Measurements from ENCODE around the gene PAQR5. TPM values are rescaled to one million over a fixed set of nuclear protein-coding genes. Genes with fewer than 3 reads are reported as not detected.

The PAQR5 gene
- total RNA-seq, 1 experiment from 2014 or later, result 3.8 TPM

DNA sequence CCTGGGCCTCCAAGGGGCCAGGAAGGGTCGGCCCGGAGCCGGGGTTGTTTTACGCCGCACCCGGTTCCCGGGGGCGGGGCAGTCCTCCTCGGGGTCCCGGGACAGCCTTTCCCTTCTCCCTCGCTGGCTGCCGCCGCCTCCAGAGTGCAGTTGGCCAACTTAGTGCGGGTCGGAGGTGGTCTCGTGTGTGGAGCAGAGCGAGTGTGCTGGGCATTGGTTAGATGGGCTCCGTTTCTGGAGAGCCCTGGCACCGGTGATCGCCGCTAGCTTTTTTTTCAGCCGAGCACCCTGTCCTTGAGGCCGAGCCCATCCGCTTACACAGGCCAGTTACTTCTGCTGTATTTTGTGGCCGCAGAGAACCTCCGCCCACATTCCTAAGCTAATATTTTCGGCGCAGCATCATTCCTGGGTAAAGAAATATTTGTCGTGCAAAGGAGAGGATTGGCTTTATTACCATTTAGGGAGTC is 116.0 kb downstream of the PAQR5 start:
- Histone ChIP-seq H3K4me3 (ENCODE audit: insufficient read depth, low read depth, low read length) (peak overlapping the region; percentile 65), H3K27me3 (ENCODE audit: control insufficient read depth, insufficient read depth, low read length) (no peaks in the 10 kb centered on the region), H3K36me3 (replicated peaks; ENCODE audit: control insufficient read depth, insufficient read depth, low read length) (peaks cover 16% of the 10 kb centered on the region)
- peak; percentile 84 for DNase-seq

DNA sequence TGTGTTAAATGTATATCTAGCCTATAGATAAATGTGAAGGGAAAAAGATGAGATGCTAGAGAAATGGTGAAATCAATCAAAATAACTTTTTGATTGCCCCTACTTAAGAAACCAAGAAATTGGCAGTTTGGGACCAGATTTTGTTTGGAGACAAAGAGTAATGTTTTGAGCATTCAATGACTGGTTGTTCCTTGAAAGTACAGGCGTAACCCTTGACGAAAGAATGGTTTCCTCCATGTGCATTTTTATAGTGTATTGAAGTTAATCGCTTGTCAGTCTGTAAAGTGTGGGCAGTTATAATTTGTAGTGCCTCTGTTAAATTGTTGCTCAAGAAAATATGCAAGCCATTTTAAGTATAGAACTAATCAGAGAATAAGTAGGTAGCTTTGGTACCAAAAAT is 116.7 kb downstream of the PAQR5 start:
- Histone ChIP-seq H3K4me3 (ENCODE audit: insufficient read depth, low read depth, low read length) (peak overlapping the region; percentile 65), H3K36me3 (replicated peaks; ENCODE audit: control insufficient read depth, insufficient read depth, low read length) (peaks cover 21% of the 10 kb centered on the region), H3K27me3 (ENCODE audit: control insufficient read depth, insufficient read depth, low read length) (no peaks in the 10 kb centered on the region)
- no peak for DNase-seq

DNA sequence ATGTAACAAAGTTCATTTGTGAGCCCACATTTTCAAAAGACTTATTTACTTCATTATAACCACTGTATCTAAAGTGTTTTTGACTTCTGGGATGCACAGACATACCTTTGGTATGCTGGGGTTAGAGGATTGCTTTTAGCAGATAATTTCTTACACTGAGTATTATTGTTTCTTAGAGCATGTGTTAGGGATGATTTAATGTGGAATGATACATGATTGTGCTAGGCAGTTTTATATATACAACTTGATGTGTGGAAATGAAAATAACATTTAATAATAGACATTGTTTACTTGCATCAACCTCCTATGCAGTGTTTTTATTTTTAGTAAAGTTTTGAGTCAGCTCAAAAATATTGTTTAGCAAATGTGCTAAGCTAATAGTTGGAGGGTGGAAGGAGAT is 118.9 kb downstream of the PAQR5 start:
- Histone ChIP-seq H3K27me3 (ENCODE audit: control insufficient read depth, insufficient read depth, low read length) (no peaks in the 10 kb centered on the region), H3K4me3 (ENCODE audit: insufficient read depth, low read depth, low read length) (no peak overlapping the region), H3K36me3 (replicated peaks; ENCODE audit: control insufficient read depth, insufficient read depth, low read length) (peaks cover 30% of the 10 kb centered on the region)
- DNase-seq, result no peak

DNA sequence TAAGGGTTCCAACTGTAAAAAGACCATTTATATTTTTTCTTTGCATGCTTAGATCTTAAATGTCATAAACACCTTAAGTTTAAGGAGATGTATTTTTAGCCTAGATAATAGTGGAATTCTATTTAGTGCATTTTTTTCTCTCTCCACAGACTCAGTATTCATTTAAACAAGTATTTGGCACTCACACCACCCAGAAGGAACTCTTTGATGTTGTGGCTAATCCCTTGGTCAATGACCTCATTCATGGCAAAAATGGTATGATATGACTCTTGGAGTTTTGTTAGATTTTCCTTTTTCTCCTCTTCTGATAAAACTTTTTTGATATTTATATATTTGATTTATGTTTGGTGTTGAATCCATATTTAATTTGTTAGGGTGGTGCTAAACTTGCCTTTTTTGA is 122.8 kb downstream of the PAQR5 start:
- DNase-seq, result no peak
- H3K4me3 ChIP-seq (ENCODE audit: insufficient read depth, low read depth, low read length), result no peak overlapping the region
- H3K27me3 ChIP-seq (ENCODE audit: control insufficient read depth, insufficient read depth, low read length), result no peaks in the 10 kb centered on the region
- H3K36me3 ChIP-seq (replicated peaks; ENCODE audit: control insufficient read depth, insufficient read depth, low read length), result peaks cover 49% of the 10 kb centered on the region

DNA sequence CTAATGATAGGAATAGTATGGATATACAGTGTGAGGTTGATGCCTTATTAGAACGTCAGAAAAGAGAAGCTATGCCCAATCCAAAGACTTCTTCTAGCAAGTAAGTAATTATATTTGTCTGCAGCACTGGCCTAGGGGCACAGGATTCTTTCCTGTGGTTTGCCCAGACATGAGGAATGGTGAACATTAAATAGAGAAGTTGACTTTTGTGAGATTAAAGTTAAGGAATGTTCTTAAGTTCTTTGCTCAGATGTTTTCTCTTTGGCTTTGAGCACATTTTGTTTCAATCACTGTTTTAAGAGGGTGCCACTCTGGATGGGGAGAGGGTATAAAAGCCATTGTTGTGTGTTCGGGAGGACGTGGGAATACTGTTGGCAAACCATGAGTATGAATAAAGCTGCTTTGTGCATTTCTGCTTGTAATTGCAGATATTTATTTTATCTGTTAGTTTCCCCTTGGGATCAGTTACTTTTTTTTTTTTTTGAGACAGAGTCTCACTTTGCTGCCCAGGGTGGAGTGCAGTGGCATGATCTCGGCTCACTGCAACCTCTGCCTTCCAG is 123.7 kb downstream of the PAQR5 start:
- no peak for DNase-seq
- no peak overlapping the region for H3K4me3 ChIP-seq (ENCODE audit: insufficient read depth, low read depth, low read length)
- H3K36me3 ChIP-seq (replicated peaks; ENCODE audit: control insufficient read depth, insufficient read depth, low read length), result peaks cover 49% of the 10 kb centered on the region
- no peaks in the 10 kb centered on the region for H3K27me3 ChIP-seq (ENCODE audit: control insufficient read depth, insufficient read depth, low read length)

DNA sequence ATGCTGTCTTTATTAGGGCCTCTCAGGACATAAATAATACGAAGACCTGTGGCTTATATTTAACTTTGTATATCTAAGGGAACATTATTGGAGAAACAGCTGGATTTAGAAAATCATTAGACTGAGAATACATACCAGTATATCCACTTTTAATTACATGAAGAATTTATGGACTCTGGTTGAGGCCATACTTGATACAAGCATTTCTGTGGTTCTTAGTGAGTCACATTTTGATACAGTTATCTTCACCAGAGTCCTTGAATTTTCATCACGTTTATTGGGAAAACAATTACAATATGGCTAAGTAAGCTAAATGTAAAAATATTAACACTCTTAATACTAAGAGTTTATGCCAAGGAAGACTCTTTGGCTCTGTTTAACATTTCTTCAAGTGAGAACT is 125.3 kb downstream of the PAQR5 start:
- H3K36me3 ChIP-seq (replicated peaks; ENCODE audit: control insufficient read depth, insufficient read depth, low read length), result peaks cover 39% of the 10 kb centered on the region
- no peak overlapping the region for H3K4me3 ChIP-seq (ENCODE audit: insufficient read depth, low read depth, low read length)
- DNase-seq, result no peak

DNA sequence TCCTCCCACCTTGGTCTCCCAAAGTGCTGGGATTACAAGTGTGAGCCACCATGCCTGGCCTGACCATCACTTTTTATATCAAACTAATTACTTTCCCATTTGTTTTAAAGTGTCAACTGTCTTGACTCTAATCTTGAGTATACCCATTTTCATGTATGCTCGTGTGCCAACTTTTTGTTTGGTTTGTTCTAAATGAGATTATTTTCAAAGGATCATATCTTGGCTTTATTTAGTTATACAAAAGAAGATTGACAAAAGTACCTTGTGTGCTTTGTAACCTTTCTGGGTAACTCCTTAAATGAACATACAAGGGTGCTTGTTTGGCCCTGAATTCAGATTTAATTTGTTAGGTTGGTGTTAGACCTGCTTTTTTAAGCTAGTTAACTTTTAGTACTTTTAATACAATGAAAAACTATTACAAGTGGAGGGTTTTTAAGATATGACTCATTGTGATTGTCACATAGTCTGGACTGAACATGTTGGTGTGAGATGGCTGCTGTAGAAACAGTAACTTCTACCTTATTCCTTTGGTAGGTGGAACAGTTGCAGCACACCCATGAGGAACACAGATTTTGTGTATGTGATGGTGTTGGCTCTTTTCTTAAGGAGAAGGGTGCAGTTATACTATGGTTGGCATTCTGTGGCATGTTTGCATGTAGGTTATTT is 126.2 kb downstream of the PAQR5 start:
- H3K27me3 ChIP-seq (ENCODE audit: control insufficient read depth, insufficient read depth, low read length), result no peaks in the 10 kb centered on the region
- no peak for DNase-seq
- H3K36me3 ChIP-seq (replicated peaks; ENCODE audit: control insufficient read depth, insufficient read depth, low read length), result peaks cover 41% of the 10 kb centered on the region

More for the DNA sequence above, 125.3 kb downstream of the PAQR5 start:
- no peaks in the 10 kb centered on the region for H3K27me3 ChIP-seq (ENCODE audit: control insufficient read depth, insufficient read depth, low read length)

DNA sequence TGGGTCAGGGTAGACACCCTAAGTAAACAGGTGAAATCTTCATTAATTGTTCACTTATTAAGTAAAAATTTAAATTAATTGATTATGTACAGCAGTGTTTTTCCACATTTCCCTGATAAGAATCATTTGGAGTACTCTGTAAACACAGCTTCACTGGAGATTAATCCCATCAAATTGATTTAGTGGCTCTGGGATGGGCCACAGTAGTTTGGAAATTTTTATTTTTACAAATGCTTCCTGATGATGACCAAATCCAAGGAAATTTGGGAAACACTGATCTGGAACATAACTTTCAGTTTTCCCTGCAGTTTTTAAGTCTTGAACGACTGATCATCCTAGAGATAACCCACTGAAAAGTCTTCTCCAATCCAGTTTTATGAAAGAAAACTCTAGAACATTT is 135.1 kb downstream of the PAQR5 start:
- peaks cover 40% of the 10 kb centered on the region for H3K36me3 ChIP-seq (replicated peaks; ENCODE audit: control insufficient read depth, insufficient read depth, low read length)
- no peaks in the 10 kb centered on the region for H3K27me3 ChIP-seq (ENCODE audit: control insufficient read depth, insufficient read depth, low read length)
- H3K4me3 ChIP-seq (ENCODE audit: insufficient read depth, low read depth, low read length), result no peak overlapping the region
- no peak for DNase-seq

More for the DNA sequence above, 126.2 kb downstream of the PAQR5 start:
- H3K4me3 ChIP-seq (ENCODE audit: insufficient read depth, low read depth, low read length), result no peak overlapping the region

DNA sequence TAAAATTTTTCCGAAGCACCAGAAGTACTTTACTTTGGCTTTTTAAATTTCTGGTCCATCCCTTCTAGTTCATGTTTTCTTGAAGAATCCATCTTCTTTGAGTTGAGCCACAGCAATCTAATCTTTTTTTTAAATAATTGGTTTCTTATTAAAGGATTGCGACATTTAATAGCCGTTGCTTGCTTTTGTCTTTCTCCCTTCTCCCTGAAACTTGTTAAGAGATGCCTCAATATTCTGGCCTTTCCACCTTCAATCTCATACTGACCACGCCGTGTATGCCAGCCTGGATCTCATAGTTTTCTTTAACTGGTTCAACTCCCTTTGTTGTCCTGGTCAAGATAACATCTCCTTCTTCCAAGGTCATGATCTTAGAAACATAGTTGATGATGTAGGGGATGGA is 135.5 kb downstream of the PAQR5 start:
- DNase-seq, result no peak
- Histone ChIP-seq H3K27me3 (ENCODE audit: control insufficient read depth, insufficient read depth, low read length) (no peaks in the 10 kb centered on the region), H3K36me3 (replicated peaks; ENCODE audit: control insufficient read depth, insufficient read depth, low read length) (peaks cover 40% of the 10 kb centered on the region)

DNA sequence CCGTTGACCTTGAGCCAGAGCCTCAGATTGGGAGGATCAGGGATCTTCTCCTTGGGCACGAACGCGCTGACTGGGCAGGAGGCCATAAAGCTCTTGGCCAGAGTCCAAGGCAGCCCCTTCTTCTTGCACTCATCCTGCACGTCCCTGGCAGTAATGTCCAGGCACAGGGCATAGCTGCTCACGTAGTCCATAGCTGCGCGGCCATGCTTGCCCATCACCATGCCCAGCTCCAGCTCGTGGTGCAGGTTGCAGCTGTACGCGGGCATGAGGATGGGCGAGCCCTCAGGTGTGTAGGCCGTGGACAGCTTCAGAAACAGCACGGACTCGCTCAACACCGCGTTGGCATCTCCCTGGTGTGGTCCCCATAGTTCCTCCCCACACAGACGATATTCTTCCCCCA is 136.0 kb downstream of the PAQR5 start:
- Histone ChIP-seq H3K36me3 (replicated peaks; ENCODE audit: control insufficient read depth, insufficient read depth, low read length) (peaks cover 37% of the 10 kb centered on the region), H3K4me3 (ENCODE audit: insufficient read depth, low read depth, low read length) (no peak overlapping the region), H3K27me3 (ENCODE audit: control insufficient read depth, insufficient read depth, low read length) (no peaks in the 10 kb centered on the region)
- DNase-seq, result no peak

More for the DNA sequence above, 135.5 kb downstream of the PAQR5 start:
- no peak overlapping the region for H3K4me3 ChIP-seq (ENCODE audit: insufficient read depth, low read depth, low read length)

DNA sequence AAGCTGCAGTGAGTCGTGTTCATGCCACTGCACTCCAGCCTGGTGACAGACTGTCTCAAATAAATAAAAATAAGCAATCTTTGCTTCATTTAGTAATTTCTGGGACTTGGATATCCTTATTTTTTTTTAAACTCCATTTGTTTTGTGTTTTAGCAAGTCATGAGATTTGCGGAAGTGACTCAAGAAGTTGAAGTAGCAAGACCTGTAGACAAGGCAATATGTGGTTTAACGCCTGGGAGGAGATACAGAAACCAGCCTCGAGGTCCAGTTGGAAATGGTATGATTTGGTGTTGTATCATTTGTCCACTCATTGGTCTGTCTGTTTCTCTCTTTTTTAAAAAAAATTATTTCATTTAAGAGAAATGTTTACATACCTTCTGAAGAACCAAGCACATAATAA is 137.3 kb downstream of the PAQR5 start:
- no peaks in the 10 kb centered on the region for H3K27me3 ChIP-seq (ENCODE audit: control insufficient read depth, insufficient read depth, low read length)
- peaks cover 37% of the 10 kb centered on the region for H3K36me3 ChIP-seq (replicated peaks; ENCODE audit: control insufficient read depth, insufficient read depth, low read length)
- no peak for DNase-seq
- H3K4me3 ChIP-seq (ENCODE audit: insufficient read depth, low read depth, low read length), result no peak overlapping the region

DNA sequence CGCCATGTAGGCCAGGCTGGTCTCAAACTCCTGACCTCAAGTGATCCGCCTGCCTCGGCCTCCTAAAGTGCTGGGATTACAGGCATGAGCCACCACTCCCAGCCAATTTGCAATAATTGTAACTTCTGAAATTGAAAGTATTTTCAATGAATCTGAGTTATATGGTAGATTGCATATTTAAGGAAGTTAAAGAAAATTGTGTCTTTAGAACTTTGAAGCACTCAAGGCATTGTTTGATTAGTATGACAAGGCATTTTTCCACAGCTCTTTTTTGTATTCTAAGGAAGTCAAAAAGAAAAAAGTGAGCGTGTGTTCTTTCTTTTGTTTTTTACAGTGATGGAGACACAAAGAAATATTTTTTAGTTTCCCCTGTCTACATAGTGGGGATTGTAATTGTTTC is 138.2 kb downstream of the PAQR5 start:
- H3K36me3 ChIP-seq (replicated peaks; ENCODE audit: control insufficient read depth, insufficient read depth, low read length), result peaks cover 40% of the 10 kb centered on the region

DNA sequence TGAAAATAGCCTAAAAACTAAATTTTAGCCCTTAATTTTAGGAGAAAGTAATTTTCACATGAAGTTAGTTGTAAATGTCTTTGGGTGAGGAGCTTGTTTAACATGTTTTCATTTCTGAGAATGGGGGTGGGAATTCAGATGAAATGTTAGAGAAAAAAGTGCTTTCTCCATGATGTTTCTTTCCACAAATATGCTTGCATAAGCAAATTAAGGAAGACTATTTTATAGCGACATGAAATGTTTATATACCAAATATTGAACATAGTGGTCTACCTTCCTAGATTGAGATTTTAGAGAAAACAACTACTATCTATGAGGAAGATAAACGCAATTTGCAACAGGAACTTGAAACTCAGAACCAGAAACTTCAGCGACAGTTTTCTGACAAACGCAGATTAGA is 140.9 kb downstream of the PAQR5 start:
- DNase-seq, result no peak
- H3K27me3 ChIP-seq (ENCODE audit: control insufficient read depth, insufficient read depth, low read length), result no peaks in the 10 kb centered on the region
- H3K36me3 ChIP-seq (replicated peaks; ENCODE audit: control insufficient read depth, insufficient read depth, low read length), result peaks cover 35% of the 10 kb centered on the region
- no peak overlapping the region for H3K4me3 ChIP-seq (ENCODE audit: insufficient read depth, low read depth, low read length)

More for the DNA sequence above, 138.2 kb downstream of the PAQR5 start:
- no peak for DNase-seq
- no peak overlapping the region for H3K4me3 ChIP-seq (ENCODE audit: insufficient read depth, low read depth, low read length)
- no peaks in the 10 kb centered on the region for H3K27me3 ChIP-seq (ENCODE audit: control insufficient read depth, insufficient read depth, low read length)

DNA sequence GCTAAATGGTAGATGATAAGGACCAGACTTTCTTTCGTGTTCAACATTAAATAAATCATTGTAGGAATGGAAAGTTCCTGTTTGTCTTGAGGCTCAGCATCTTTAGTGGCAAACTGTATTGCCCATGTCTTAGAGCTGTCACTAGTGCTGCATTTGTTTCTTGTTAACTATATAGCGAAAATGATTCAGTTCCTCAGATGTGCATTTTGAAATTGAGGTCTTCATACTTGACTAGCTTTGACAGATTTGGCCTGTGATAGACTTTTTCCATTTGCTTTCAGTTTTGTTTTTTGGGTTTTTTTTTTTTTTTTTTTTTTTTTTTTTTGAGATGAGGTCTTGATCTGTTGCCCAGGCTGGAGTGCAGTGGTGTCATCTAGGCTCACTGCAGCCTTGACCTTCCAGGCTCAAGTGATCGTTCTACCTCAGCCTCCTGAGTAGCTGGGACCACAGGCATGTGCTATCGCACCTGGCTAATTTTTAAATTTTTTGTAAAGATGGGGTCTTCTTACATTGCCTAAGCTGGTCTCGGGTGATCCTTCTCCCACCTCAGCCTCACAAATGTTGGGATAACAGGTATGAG is 144.4 kb downstream of the PAQR5 start:
- Histone ChIP-seq H3K4me3 (ENCODE audit: insufficient read depth, low read depth, low read length) (no peak overlapping the region), H3K36me3 (replicated peaks; ENCODE audit: control insufficient read depth, insufficient read depth, low read length) (peaks cover 47% of the 10 kb centered on the region), H3K27me3 (ENCODE audit: control insufficient read depth, insufficient read depth, low read length) (no peaks in the 10 kb centered on the region)
- no peak for DNase-seq

DNA sequence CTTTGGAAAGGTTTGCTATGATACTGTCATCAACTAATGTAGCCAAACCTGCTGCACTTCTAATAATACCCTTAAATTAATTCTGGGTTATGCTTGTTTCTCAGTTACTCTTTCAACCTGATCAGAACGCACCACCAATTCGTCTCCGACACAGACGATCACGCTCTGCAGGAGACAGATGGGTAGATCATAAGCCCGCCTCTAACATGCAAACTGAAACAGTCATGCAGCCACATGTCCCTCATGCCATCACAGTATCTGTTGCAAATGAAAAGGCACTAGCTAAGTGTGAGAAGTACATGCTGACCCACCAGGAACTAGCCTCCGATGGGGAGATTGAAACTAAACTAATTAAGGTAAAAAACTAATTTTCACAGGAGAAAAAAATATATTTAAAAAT is 146.0 kb downstream of the PAQR5 start:
- no peaks in the 10 kb centered on the region for H3K27me3 ChIP-seq (ENCODE audit: control insufficient read depth, insufficient read depth, low read length)
- H3K36me3 ChIP-seq (replicated peaks; ENCODE audit: control insufficient read depth, insufficient read depth, low read length), result peaks cover 43% of the 10 kb centered on the region

More for the DNA sequence above, 146.0 kb downstream of the PAQR5 start:
- H3K4me3 ChIP-seq (ENCODE audit: insufficient read depth, low read depth, low read length), result no peak overlapping the region
- no peak for DNase-seq
